SK-MEL-5 (cell line): ENCODE results near the gene MAML2. TPM values are rescaled to one million over a fixed set of nuclear protein-coding genes. Genes with fewer than 3 reads are reported as not detected.

Source experiments
- DNase-seq: peaks from one replicate; pipeline ENCODE4 v3.0.0-alpha.2; 2016; ENCODE audit warnings: low read depth, low spot score
- in situ Hi-C: cut with HindIII; loops from 2 replicates; pipeline ENCODE4 v1.10.0; 2016; ENCODE audit warnings: low sequenced_read_pairs, high pct_unique_total_duplicates, low pct_unique_long_range_greater_than_20kb
- total RNA-seq: library from RNA; depleted of rRNA; stranded (reverse); fragments of >200 nt; shearing (Covaris generic); gene quantifications from 2 replicates; pipeline ENCODE4 v1.2.3, GENCODE V29; 2014

Gene MAML2
- total RNA-seq, 1 experiment from 2014 or later, result 3.5 TPM

DNA sequence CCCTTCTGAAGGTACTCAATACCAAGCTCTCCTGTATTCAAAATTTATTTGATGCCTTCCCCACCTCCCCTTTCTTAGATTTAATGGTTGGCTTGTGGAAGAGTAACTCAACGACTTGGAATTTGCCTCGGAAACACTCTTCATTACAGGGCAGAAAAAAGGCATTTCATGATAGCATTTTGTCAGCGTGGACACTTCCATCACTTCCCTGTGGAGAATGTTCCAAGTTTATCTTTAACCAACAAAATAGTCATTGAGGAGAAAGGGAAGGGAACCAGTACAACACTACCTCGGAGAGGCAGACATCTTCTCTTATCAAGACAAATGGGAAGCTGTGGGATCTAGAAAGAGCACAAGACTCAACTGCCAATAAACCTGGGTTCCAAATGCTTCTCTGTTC, 241.8 kb downstream of the MAML2 start:
- DNase-seq, result no peak

DNA sequence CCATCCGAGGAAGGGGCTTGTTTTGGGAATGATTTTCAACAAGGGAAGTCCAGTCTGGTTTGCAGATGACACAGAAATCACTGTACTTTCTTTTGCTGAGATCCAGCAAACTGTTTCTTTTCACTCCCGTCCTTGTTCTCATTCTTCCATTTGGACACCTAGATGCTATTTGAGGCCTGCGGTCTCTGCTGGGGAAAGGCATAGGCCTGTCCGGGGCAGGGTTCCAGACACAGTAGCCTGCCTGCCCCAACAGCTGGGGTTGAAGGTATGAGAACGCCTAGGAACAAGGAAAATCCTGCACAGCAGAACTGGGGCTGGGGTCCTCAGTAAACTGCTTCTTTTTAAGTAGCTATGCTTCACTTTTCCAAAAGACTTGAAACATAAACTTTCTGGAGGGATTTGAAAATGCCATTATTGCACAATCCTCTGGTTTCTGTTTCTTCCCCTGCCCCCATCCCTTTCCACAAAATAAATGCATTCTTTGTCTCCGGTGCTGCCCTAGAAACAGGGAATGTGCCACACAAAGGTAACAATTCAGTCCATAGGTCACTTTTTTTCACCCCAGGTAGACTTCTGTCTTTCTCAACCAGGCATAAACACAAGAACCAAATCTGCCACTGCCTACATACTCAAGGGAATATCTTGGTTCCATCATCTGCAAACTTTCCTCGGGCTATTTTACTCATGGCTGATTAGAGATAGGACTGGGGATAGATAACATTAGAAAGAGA, 244.3 kb downstream of the MAML2 start:
- DNase-seq, result peak; percentile 65
- in situ Hi-C loops, result no loop called here

More for the DNA sequence above, 241.8 kb downstream of the MAML2 start:
- in situ Hi-C loops, result no loop called here

DNA sequence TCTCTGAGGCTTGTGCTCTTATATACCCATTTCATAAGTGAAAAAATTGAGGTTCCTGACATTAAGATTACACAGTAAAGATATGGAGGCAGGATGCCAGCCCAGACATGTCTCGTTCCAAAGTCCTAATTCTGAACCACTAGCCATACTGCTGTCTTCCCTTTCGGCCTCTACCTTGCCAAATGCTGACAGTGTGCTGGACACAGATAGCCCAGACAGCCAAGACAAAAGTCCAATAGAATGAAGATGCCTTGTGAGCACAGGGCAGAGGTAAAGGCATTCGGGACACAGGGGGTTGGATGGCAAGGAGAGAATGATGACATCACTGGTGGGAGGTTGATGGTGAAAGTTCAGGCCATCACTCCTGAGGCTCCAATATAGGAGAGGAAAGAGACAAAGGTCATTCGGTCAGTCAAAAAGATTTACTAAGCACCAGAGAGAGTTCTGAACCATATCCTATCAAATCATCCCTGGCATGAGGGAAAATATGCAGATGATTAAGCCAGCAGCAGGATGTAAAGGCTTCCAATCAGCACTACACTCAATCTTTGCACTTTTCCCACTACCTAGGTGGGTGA, 245.1 kb downstream of the MAML2 start:
- in situ Hi-C loops, result no loop called here
- no peak for DNase-seq

DNA sequence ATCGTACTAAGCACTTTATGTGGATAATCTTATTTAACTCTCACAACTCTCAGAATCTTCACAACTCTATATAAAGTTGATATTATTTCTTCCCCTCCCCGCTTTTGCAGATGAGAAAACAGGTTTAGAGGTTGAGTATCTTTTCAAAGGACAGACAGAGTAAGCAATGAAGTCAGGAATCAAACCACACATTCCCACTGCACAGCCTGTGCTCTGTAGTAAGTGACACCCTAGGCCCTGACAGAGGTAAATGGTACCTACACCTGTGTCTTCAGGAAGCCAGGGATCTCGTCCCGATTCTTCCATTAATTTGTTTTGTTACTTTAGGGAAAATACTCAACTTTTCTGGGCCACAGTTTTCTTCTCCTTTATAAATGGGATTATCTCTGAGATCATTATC, 246.6 kb downstream of the MAML2 start:
- DNase-seq, result no peak
- in situ Hi-C loops, result no loop called here

DNA sequence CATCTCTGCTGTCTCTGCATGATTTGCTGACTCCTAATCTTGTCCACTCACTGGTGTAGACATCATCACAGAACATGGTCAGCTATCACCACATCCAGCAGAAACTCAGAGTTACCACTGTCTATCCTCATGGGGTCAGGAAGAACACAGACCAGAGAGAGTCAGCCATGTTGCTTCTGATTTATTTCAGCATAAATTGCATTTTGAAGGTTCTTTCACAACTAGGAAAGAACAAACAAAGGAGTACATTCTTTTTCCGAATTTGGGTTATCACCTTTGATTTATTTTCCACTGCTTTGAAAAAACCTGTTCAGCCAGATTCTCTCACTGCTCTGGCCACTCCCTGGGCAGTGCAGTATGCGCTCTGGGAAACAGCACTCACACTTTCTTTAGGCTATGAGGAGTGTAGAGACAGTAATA, 247.1 kb downstream of the MAML2 start:
- DNase-seq, result no peak
- in situ Hi-C loops, result no loop called here

DNA sequence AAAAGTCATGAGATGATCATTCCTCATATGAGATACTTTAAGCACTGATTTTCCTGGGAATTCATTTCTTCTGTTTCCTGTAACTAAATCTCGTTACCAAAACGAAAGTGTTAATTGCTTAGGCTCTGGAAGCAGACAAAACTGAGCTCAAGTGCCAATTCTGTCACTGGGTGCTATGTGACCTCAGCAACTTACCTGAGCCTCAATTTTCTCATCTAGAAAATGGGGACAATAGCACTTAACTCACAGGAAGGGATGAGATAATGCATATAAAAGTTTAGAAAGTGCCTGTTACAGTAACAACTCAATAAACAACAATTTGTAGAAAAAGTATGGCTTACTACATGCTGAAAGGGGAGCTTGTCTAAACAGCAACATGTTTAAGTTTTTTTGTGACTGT, 248.8 kb downstream of the MAML2 start:
- in situ Hi-C loops, result no loop called here
- DNase-seq, result no peak

DNA sequence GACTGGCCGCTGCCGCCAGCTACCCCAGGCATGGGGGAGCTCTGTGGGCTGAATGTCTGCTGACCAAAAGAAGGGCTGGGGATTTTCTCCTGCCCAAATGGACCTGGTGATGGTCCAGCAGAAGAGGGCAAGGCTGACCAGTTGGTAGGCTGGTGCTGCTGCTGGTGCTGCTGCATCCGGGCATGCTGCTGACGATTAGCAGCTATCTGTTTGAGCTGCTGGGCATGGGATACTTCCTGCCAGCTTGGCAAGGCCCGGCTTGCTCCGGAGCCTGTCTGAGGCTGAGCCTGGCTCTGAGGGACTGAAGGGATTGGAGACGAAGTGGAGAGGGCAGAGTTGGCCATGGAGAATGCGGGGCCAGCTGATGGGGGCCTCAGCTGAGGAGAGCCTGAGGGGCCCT, 250.5 kb downstream of the MAML2 start:
- in situ Hi-C loops, result no loop called here
- DNase-seq, result no peak

DNA sequence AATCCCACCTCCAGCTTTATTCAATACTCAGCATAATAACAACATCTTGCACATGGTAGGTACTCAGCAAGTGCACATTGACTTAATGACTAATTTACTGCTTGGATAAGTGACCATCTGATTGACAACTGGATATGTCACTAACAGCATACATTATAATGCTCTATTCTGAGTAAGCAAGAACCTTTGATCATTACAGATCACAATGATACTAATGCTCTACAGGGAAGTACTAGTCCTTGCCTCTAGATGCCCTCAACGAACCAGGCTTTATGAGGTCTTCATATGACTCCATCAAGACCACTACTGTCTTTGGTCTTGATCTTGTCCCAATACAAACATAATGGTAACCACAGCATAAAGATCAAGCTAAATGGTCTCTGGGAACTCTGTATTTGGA, 251.5 kb downstream of the MAML2 start:
- in situ Hi-C loops, result no loop called here
- peak; percentile 63 for DNase-seq

DNA sequence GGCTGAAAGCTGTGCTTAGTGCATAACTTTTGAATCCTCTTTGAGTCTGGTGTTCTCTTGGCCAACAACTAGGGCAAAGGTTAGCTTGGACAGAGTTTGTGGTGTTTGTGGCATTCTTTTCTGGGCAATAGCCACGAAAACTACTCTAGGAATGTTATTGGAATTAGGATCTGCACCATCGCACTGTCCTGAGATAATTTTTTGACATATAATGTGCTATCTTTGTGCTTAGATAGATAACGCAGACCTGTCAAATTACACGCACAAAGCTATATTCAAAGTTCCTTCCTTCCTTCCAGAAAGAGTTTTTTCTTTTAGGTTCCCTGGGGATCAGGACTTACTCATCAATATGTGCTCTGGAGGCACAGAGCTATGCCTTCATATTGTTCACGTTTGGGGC, 252.3 kb downstream of the MAML2 start:
- in situ Hi-C loops, result no loop called here

DNA sequence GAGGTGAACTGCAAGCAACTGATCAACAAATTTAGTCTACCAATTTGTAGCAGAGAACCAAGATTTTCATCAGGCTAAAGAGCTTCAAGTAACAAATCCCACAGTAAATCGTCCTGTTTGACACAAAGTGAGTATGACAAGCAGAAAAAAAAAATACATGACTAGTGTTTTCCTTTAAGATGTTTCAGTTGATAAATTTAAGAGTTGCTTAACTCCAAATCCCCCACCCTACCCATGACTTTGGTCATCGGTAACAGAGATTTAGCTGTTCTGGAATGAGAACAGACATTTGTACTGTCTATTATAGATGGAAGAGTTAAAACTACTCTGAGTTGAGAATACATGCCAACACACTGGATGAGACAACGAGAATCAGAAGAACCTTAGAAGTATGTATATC, 254.1 kb downstream of the MAML2 start:
- DNase-seq, result no peak
- in situ Hi-C loops, result no loop called here

More for the DNA sequence above, 252.3 kb downstream of the MAML2 start:
- peak; percentile 39 for DNase-seq

DNA sequence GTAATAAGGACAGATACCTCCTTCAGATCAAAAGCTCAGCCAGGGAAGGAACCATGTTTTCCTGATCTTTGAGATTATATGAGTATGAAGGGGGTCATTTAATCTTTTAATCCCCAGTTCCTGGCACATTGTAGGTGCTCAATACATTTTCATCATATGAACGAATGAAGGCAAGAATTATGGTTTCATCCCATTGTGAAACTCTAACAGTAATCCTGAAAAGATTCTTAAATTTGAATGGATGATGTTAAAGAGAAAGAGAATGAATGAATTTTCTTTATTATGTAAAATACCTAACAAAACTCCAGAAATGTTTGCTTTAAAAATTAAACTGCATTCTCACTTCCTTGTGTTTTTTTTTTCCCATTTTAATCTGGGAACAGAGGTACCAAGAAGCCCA, 256.9 kb downstream of the MAML2 start:
- DNase-seq, result no peak
- in situ Hi-C loops, result no loop called here

DNA sequence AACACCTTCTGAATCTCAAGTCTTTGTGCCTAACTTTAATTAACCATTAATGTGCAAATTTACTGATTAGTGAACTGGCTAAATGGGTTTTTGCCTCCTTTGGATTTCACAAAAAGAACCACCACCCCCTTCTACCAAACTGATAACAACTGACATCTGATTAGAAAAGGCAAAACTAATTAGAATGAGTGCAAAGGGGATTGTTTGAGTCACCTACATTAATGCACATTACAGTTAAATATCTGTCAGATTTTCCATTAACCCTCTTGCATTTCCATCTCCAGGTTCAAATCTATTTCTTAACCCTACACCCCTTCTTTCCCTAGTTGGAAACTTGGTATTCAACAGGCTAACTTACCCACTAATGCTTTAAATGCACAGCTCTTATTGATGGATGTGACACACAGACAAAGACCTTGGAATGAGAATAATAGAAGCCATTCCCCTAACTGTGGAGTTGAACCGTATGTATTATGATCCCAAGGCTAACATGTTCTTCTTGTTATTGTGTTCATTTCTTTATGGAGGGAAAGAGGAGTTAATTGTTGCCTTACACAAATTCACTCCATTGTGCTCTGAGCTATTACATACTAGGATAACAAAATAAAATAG, 257.6 kb downstream of the MAML2 start:
- DNase-seq, result no peak
- in situ Hi-C loops, result no loop called here

DNA sequence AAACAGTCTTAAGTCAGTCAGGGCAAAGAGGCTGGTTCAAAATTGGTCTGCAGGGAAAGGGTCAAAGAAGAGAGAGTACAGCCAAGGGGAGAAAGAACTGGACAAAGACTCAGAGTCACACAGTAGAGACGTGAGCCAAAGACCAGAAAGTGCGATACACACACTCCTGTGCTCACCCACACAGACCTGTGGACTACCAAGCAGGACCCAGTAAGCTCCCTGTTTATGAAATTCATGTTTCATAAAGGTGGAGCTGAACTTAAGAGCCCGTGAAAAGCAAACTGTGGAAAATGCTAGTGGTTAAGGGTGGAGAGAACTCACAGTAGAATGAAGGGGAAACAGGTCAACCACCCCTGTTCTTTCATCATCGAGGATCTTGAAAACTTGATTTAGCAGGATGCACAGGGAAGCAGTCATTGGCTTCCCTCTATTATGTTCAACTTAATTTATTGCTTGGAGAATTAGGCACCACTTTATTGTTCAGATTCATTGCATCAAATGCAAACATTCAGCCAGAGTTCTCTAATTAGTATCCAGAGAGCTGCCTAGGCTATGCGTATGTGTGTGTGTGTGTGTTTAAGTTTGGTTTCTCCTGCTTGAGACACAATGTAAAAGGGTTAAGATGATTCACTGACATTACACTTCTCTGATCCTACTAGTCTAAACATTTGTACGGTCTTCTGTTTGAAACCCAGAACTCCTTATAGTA, 258.2 kb downstream of the MAML2 start:
- in situ Hi-C loops, result no loop called here
- DNase-seq, result no peak

DNA sequence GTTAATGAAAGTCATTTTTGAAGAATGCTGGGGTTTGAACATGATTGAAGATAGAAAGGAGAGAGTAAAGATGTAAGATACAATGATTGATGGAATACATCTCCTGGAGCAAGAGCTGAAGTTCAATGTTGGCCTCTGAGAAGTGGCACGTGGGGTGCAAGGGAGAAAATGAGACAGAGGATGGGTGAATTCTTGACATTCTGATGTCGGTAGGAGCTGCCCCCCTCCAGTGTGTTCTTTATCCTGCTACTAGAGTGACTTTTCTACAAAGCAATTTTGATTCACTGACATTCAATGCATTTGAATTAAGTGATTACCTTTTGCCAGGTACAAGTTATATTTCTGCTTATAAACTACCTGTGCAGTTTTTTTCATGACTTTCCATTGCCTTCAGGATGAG, 260.1 kb downstream of the MAML2 start:
- in situ Hi-C loops, result no loop called here
- no peak for DNase-seq

DNA sequence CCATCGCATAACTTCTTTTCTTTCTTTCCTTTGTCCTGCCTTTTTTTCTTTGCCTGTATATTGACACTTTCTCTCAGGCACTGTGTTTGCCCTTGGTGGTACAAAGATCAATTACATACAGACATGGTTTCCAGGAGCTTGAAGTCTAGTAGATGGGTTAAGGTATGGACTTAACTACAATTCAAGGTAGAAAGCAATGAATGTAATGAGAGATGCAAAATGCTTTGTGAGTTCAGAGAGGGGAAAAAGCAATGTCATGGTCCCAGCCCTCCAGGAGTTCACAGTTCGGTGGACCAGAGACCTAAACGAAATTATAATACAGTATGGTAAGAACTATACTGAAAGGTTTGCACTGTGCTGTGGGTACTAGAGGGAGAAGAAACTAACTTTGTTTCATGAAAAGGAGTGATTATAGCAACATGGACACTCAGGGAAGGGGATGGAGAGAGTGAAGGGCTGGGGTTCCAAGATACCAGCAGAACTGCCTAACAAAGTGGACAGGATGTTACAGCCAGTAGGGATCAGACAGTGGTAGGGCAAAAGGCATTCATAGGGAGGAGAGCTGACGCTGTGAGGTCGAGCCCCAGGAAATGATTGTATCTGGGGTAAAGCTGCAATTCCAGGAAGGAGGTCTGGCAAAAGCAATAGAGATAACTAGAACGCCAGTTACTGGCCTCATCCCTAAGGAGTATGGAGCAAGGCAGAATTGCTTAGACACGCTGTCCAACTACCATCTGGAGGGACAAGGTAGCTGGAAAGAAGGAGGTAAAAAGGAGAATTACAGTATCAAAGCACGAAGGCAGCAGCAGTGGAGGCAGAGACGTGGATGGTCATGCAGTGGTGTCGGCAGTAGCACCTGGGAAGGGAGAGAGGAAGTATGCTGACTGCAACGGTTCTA, 260.7 kb downstream of the MAML2 start:
- in situ Hi-C loops, result no loop called here
- DNase-seq, result no peak

DNA sequence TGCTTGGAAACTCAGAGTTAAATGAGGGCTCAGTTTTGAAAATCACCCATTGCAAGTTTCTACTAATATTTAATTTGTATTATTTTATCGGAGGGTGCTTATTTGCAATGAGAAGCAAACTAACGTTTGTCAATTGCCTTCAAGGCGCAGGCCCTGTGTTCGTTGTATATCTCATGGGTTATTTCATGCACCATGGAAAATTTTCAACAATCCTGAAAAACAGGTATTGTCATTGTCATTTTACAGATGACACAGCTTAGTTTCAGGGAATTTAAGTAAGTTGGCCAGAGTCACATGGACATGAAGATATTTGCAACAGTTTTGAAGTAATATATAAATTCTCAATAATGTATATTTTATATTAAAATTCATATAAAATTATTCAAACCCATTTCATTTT, 261.4 kb downstream of the MAML2 start:
- in situ Hi-C loops, result no loop called here
- no peak for DNase-seq

DNA sequence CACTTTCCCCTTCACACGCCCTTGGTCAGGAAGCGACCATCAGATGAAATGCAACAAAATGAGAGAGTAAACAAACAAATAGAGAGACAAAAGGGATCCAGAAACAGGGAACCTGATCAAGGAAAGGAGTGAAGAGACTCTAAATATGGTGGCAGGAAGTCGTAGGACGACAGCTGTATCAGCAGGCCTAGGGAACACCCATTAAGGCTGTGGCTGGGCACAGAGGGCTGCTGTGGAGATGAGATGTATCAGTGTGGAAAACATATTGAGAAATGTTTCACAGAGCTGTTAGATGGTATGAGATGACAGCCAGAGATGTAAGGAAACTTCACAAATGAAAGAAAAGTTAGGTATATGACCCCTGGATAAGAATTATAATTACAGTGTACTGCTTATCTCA, 263.3 kb downstream of the MAML2 start:
- DNase-seq, result no peak
- in situ Hi-C loops, result no loop called here

DNA sequence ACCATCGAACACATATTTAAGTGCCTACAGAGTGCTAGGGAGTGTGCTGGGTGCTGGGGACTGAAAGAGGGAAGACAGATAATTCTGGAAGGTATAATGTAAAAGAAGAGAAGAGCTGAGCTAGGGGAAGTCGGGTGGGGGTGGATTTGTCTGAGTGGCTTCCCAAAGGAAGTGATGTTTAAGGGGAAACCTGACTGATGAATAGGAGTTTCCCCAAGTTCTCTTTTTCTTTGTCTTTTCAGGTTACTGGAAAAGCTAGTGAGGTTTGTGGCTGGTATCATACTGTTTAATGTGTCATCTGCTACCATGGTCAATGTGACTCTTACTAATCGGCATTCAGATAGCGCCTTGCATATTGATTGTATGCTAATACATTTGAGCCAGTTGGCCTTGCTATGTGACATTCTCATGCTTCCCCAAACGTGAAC, 267.4 kb downstream of the MAML2 start:
- no peak for DNase-seq
- in situ Hi-C loops, result no loop called here
